ENCODE data around the gene LRRC49.
A peak's percentile ranks its signal among the peaks of the same experiment; 100 is the strongest.

LRRC49 gene

GRCh38 chr15:71066983-71067382, 174.4 kb downstream of the LRRC49 start:
- no peak for TF ChIP-seq CTCF (IDR thresholded peaks at IDR 0.05)

DNA sequence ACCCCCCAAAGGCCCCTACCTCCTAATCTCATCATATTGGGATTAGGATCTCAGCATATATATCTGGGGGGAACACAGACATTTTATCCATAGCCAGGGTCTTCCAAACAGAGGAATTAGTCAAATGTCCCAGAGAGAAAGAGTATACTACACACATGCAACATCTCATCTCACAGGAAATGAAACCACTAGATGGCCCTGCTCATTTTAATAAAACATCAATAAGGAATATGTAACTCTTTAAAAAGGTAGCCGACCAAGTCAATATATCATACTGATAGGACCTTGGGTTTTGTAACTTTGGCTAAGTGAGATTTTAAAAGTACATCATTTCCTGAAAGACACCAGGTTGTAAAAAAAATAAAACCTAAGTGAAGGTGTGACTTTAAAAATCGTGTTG, 177.1 kb downstream of the LRRC49 start:
- TF ChIP-seq CTCF (IDR thresholded peaks at IDR 0.05) = peak; percentile 34; the same call in 1 of the 2 replicates

DNA sequence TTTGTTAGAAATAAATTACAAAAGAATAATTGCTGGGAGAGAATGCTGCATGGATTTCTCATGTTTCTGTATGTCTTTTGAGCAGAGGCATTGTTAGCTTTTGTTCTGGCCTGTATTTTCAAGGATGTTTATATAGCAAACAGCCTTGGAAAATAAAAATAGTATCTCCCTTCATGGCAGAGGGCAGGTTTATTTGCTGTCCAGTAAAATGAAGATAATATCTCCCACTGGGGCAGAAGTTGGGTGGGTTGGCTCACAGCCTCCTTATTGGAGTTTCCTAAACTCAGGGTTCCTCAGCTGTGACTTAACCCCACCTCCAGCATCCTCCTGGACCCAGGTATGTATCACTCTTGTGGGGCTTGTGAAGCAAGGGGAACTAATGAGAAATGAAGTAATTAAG, 178.9 kb downstream of the LRRC49 start:
- TF ChIP-seq CTCF (IDR thresholded peaks at IDR 0.05) = no peak

DNA sequence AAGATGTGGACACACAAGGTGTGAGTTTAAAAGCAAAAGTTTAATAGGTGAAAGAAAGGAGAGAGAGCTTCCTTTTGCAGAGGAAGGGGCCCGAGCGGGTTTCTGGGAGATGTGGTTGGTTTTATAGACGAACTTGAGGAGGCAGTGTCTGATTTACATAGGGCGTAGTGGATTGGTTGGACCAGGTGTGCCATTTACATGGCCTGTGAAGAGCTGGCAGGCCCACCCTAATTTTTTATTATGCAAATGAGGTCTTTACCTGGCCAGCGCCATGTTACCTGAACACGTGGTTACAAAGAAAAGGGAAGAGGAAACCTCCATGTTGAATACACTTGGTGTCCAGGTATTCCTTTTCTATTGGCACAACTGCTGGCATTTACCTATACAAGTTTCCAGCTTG, 179.8 kb downstream of the LRRC49 start:
- no peak for TF ChIP-seq CTCF (IDR thresholded peaks at IDR 0.05)

DNA sequence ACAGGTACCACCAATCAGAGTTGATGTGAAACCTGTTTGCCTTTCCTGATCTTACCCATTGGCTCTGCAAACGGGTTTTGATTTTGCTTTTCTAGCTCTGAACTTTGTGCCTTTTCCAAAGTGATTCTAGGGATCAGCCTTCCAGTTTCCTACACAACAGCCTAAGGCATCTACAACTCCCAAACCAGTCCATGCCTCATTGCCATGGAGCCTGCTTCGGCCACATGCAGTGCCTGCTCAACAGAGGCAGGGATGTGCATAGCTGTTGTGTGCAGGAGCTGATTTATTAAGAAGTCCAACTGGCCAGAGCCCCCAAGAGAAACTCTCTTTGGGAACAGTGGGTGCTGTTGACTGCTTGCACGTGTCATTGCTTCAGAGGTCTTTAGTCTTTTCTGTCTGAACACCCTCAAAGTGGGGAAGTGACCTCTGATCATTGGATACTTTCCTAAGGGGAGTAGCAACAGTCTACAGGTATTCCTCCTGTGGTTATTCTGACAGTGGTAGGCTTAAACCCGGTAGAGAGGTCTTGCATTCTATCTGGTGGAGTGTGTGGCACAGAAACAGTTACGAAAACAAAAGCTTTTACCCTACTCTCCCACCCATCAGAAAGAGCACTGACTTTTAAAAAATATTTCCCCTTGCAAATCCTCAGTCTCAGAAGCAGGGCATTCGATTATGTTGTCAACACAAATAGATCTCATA, 186.0 kb downstream of the LRRC49 start:
- TF ChIP-seq CTCF (IDR thresholded peaks at IDR 0.05) = no peak

DNA sequence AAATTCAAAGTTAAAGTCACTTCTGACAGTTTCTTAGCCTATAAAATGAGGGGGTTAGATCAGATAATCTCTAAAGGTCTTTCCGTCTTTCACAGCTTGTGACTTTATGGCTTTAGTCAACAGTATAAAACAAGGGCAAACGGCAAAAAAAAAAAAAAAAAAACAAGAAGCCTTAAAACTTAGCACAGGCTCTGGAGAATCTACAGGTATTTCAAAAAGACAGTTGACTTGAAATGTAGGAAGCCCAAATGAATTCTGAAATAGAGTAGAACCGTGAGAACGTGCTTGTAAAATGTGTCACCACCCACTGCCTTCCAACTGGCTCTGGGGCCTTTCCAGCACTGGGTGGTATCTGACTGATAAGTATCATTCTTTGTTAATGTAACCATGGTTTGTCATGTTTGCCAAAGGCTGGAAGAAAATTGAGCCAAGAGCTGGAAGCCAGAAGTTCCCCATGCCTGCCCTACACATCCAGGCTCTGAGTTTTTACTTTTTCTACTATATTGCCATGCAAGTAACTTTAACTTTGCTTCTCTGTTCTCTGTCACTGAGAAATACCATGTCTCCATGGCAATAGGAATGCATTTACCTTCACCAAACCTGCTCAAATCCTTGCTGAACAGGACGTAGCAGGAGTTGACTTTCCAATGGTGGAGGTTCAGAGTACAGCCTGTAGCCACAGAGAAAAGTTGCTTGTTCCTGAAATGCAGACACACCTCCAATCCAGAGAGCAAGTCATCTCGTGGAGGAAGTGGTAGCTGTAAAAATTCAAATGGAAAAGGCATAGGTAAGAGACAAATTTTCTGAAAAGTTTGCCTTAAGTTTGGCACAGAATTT, 186.8 kb downstream of the LRRC49 start:
- no peak for TF ChIP-seq CTCF (IDR thresholded peaks at IDR 0.05)

- no peak for TF ChIP-seq CTCF (IDR thresholded peaks at IDR 0.05)
Observed at GRCh38 chr15:71080166-71080565, 187.5 kb downstream of the LRRC49 start.

Measured in LNCAP (cell line).